ENCODE measurements around the gene NTN4. TPM values are rescaled to one million over a fixed set of nuclear protein-coding genes. Genes with fewer than 3 reads are reported as not detected.

NTN4 gene
- total RNA-seq, 2 experiments from 2014 or later = not detected

DNA sequence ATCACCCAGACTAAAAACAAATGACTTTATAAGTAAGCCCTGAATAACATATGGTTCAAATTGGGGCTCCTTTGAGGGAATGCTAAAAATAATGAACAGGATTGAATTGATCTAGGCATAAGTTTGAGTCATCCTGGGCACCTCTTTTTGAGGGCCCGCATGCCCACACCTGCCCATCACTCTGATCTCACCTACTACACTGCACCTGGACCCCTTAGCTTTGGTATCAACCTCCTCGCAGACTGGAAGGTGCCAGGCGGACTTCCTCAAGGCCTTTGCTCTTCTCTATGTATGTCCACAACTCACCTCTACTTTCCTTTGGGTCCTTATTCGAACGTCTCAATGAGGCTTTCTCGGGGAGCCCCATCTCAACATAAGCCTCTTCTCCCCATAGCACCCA, 17.2 kb downstream of the NTN4 start:
- Mint-ChIP-seq H3K36me3 (ENCODE audit: low read depth) (no peaks in the 10 kb centered on the region), H3K9me3 (no peaks in the 10 kb centered on the region), H3K27me3 (peaks cover 27% of the 10 kb centered on the region), H3K4me3 (no peak overlapping the region), H3K4me1 (ENCODE audit: low read depth) (no peaks in the 10 kb centered on the region), H3K27ac (no peak overlapping the region)
- ChIA-PET CTCF (no interaction called here), POLR2A (no interaction called here)
- intact Hi-C loops (cut with micrococcal nuclease) = no loop called here
- TF ChIP-seq, protein P1, sequence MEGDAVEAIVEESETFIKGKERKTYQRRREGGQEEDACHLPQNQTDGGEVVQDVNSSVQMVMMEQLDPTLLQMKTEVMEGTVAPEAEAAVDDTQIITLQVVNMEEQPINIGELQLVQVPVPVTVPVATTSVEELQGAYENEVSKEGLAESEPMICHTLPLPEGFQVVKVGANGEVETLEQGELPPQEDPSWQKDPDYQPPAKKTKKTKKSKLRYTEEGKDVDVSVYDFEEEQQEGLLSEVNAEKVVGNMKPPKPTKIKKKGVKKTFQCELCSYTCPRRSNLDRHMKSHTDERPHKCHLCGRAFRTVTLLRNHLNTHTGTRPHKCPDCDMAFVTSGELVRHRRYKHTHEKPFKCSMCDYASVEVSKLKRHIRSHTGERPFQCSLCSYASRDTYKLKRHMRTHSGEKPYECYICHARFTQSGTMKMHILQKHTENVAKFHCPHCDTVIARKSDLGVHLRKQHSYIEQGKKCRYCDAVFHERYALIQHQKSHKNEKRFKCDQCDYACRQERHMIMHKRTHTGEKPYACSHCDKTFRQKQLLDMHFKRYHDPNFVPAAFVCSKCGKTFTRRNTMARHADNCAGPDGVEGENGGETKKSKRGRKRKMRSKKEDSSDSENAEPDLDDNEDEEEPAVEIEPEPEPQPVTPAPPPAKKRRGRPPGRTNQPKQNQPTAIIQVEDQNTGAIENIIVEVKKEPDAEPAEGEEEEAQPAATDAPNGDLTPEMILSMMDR (IDR thresholded peaks at IDR 0.05) = no peak
- no peak for ATAC-seq
- no peak for DNase-seq

DNA sequence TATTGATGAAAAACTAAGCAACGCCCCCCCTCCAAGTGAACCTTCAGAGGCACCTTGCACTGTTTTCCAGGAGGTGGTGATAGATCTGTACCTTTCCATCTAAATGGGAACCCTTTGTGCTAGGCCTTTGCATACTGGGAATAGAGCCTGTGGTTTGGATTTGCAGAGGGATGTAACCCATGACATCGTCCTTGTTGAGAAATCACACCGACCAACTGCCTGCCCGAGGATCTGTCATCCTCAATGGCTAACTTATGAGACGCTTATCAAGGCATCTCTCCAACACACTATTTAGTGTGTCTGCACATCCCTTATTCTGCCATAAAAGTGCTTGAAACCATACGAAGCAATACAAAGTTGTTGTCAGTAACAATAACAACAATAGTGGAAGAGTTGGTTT, 22.9 kb downstream of the NTN4 start:
- DNase-seq = no peak
- POLR2A ChIA-PET = no interaction called here
- ATAC-seq = no peak
- TF ChIP-seq, protein P1 (IDR thresholded peaks at IDR 0.05) = no peak
- intact Hi-C loops (cut with micrococcal nuclease) = no loop called here
- H3K9me3 Mint-ChIP-seq = no peaks in the 10 kb centered on the region
- peaks cover 26% of the 10 kb centered on the region for H3K27me3 Mint-ChIP-seq
- CTCF ChIA-PET = no interaction called here
- H3K36me3 Mint-ChIP-seq (ENCODE audit: low read depth) = no peaks in the 10 kb centered on the region
- H3K4me3 Mint-ChIP-seq = no peak overlapping the region
- no peak overlapping the region for H3K27ac Mint-ChIP-seq
- no peaks in the 10 kb centered on the region for H3K4me1 Mint-ChIP-seq (ENCODE audit: low read depth)

DNA sequence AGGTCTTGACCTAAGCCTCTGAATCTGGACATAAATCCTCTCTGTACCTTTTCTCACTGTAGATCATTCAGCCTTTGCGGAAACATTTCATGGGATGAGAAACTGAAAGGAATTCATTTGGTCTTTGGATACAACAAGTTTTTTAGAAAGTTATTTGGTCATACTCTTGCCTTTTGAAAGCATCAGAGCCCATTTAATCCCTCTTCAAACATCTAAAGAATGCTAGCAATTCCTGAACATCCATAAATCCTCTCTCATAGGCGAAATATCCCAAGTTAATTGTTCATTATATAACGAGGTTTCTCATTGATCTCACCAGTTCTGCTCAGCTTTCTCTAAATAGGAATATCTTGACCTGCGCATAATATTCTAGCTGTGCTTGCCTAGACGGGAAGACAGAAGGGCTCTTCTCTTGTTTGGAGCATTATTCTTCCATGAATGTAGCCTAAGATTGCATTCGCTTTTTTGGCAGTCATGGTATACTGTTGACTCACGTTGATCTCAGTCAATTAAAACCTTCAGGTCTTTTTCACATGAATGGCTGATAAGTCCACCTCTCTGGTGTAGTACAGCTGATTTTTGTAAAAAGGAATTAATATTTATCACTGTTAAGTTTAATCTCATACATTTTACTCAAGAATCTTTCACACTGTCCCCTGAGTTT, 24.1 kb downstream of the NTN4 start:
- TF ChIP-seq, protein P1 (IDR thresholded peaks at IDR 0.05) = no peak
- no peaks in the 10 kb centered on the region for H3K36me3 Mint-ChIP-seq (ENCODE audit: low read depth)
- DNase-seq (no peak), ATAC-seq (no peak)
- peaks cover 24% of the 10 kb centered on the region for H3K27me3 Mint-ChIP-seq
- no peaks in the 10 kb centered on the region for H3K4me1 Mint-ChIP-seq (ENCODE audit: low read depth)
- intact Hi-C loops (cut with micrococcal nuclease) = no loop called here
- H3K4me3 Mint-ChIP-seq = no peak overlapping the region
- CTCF ChIA-PET = no interaction called here
- POLR2A ChIA-PET = no interaction called here
- no peak overlapping the region for H3K27ac Mint-ChIP-seq
- H3K9me3 Mint-ChIP-seq = no peaks in the 10 kb centered on the region

DNA sequence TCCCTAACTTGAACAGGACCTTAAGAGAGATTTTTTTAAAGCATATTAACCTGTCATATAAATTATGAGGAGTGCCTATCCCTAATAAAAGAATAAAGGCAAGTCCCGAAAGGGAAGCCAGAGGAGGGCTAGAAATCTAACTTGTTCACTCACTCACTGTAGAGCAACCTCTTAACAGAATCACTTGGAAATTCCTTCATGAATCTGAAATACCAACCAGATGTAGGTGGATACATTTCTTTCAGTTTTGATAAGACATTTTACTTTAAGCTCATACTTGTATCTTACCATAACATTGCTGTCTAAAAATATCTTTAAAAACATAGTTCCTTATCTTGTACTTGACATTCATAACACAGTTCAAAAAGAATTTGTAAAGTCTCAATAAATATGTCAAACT, 25.7 kb downstream of the NTN4 start:
- intact Hi-C loops (cut with micrococcal nuclease) = no loop called here
- no peaks in the 10 kb centered on the region for H3K36me3 Mint-ChIP-seq (ENCODE audit: low read depth)
- DNase-seq (no peak), ATAC-seq (no peak)
- H3K9me3 Mint-ChIP-seq = no peaks in the 10 kb centered on the region
- ChIA-PET POLR2A (no interaction called here), CTCF (no interaction called here)
- TF ChIP-seq, protein P1 (IDR thresholded peaks at IDR 0.05) = no peak
- peaks cover 22% of the 10 kb centered on the region for H3K27me3 Mint-ChIP-seq
- no peak overlapping the region for H3K27ac Mint-ChIP-seq
- no peak overlapping the region for H3K4me3 Mint-ChIP-seq
- H3K4me1 Mint-ChIP-seq (ENCODE audit: low read depth) = no peaks in the 10 kb centered on the region

DNA sequence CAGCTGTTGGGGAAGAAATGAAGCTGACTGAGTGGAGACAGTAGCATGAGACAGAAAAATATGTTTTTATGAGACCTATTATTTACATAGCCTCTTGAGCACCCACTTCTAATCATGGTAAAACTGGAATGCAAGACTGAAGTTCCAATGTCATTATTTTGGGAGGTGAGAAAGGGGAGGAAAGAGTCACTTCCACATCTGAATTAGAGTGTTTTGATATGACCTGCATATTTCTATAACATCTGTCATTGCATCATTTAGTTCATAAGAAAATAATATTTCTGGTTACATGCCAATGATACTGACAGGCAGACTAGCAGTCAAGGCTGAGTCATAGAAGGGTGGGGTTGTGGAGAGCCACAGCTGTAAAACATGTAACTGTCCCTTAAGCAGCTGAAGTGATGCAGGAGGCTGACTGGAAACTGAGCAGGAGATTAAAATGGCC, 26.7 kb downstream of the NTN4 start:
- peak; percentile 7 for DNase-seq
- TF ChIP-seq, protein P1 (IDR thresholded peaks at IDR 0.05) = no peak
- Mint-ChIP-seq H3K27me3 (peaks cover 18% of the 10 kb centered on the region), H3K36me3 (ENCODE audit: low read depth) (no peaks in the 10 kb centered on the region), H3K4me1 (ENCODE audit: low read depth) (no peaks in the 10 kb centered on the region), H3K27ac (no peak overlapping the region), H3K4me3 (no peak overlapping the region), H3K9me3 (no peaks in the 10 kb centered on the region)
- intact Hi-C loops (cut with micrococcal nuclease) = no loop called here
- ChIA-PET POLR2A (no interaction called here), CTCF (no interaction called here)
- ATAC-seq = no peak
